CD14-positive monocyte (primary cell): Measurements from ENCODE around the gene PLD1. TPM values are rescaled to one million over a fixed set of nuclear protein-coding genes. Genes with fewer than 3 reads are reported as not detected.

Experiments
- DNase-seq, 3 donors: peaks; one replicate each; pipeline ENCODE4 v3.0.0-alpha.2; 2011 to 2022
- H2AFZ ChIP-seq: 2 replicates; pipeline ENCODE4 v1.6.0; 2012; ENCODE audit warnings: mild to moderate bottlenecking, low read depth, low read length, inconsistent platforms; ENCODE audit not compliant: insufficient read depth, poor library complexity, severe bottlenecking
- H3K27ac ChIP-seq, 2 donors: 1 replicate in 1 of 2; 2 replicates in 1 of 2; pipeline ENCODE4 v1.5.1; 2012 to 2013; ENCODE audit warnings: low read length in 2 of 2, control low read depth in 1 of 2, inconsistent platforms in 1 of 2, low read depth in 1 of 2, mild to moderate bottlenecking in 1 of 2
- H3K27me3 ChIP-seq, 2 donors: one replicate each; pipeline versions ENCODE4 v1.6.0 to v1.6.1; 2011 to 2013; ENCODE audit warnings: low read length in 2 of 2; ENCODE audit not compliant: control insufficient read depth in 2 of 2, insufficient read depth in 2 of 2
- H3K36me3 ChIP-seq, 2 donors: replicated peaks in 1 of 2; 1 replicate in 1 of 2; 2 replicates in 1 of 2; pipeline versions ENCODE4 v1.5.1 to v1.6.1; 2012 to 2013; ENCODE audit warnings: low read length in 2 of 2, control low read depth in 1 of 2, inconsistent platforms in 1 of 2, mild to moderate bottlenecking in 1 of 2; ENCODE audit not compliant: insufficient read depth in 2 of 2, control insufficient read depth in 1 of 2
- H3K4me1 ChIP-seq, 2 donors: 1 replicate in 1 of 2; 2 replicates in 1 of 2; pipeline versions ENCODE4 v1.5.1 to v1.6.1; 2012 to 2013; ENCODE audit warnings: low read length in 2 of 2, control low read depth in 1 of 2, inconsistent platforms in 1 of 2, mild to moderate bottlenecking in 1 of 2, moderate library complexity in 1 of 2; ENCODE audit not compliant: insufficient read depth in 2 of 2, control insufficient read depth in 1 of 2
- H3K4me2 ChIP-seq: replicated peaks from 2 replicates; pipeline ENCODE3; 2012; ENCODE audit warnings: low read length, moderate library complexity, mild to moderate bottlenecking; ENCODE audit not compliant: poor library complexity, severe bottlenecking; ENCODE audit errors: extremely low read depth
- H3K4me3 ChIP-seq, 3 experiments: fragments of 200-600 bp in 1 of 3; sonication (generic) in 1 of 3; replicated peaks in 1 of 3; 1 replicate in 2 of 3; 2 replicates in 1 of 3; pipeline ENCODE4 v1.5.1; 2011 to 2013; ENCODE audit warnings: low read length in 3 of 3, mild to moderate bottlenecking in 3 of 3, control low read depth in 2 of 3, low read depth in 2 of 3, inconsistent platforms in 1 of 3, moderate library complexity in 1 of 3
- H3K79me2 ChIP-seq: 2 replicates; pipeline ENCODE4 v1.6.0; 2012; ENCODE audit warnings: mild to moderate bottlenecking, control low read depth, inconsistent platforms, low read length, moderate library complexity; ENCODE audit not compliant: insufficient read depth
- H3K9ac ChIP-seq: 2 replicates; pipeline ENCODE4 v1.6.0; 2017; ENCODE audit warnings: low read length, mild to moderate bottlenecking; ENCODE audit not compliant: insufficient read depth, poor library complexity, severe bottlenecking
- H3K9me3 ChIP-seq, 2 donors: replicated peaks in 1 of 2; 1 replicate in 1 of 2; 2 replicates in 1 of 2; pipeline versions ENCODE4 v1.5.1 to v1.6.1; 2012 to 2013; ENCODE audit warnings: low read length in 2 of 2, control low read depth in 1 of 2; ENCODE audit not compliant: control insufficient read depth in 1 of 2, insufficient read depth in 1 of 2
- H4K20me1 ChIP-seq: 2 replicates; pipeline ENCODE4 v1.6.0; 2012; ENCODE audit warnings: mild to moderate bottlenecking, low read length, control low read depth, moderate library complexity; ENCODE audit not compliant: insufficient read depth
- H3K27ac Mint-ChIP-seq, 7 donors: one replicate each; pipeline ENCODE4 v1.8.0; 2020; ENCODE audit warnings: mild to moderate bottlenecking in 7 of 7, mixed read lengths in 7 of 7, moderate library complexity in 6 of 7, inconsistent platforms in 2 of 7
- H3K27me3 Mint-ChIP-seq, 3 donors: one replicate each; pipeline ENCODE4 v1.8.0; 2021 to 2022; ENCODE audit warnings: low read depth in 3 of 3, mild to moderate bottlenecking in 3 of 3, mixed read lengths in 3 of 3, moderate library complexity in 3 of 3, inconsistent platforms in 1 of 3
- H3K36me3 Mint-ChIP-seq, 2 donors: one replicate each; pipeline ENCODE4 v1.8.0; 2020; ENCODE audit warnings: mixed read lengths in 2 of 2, inconsistent platforms in 1 of 2, mild to moderate bottlenecking in 1 of 2
- H3K4me1 Mint-ChIP-seq: one replicate; pipeline ENCODE4 v1.8.0; 2020; ENCODE audit warnings: mild to moderate bottlenecking, mixed read lengths
- H3K4me3 Mint-ChIP-seq, 2 donors: one replicate each; pipeline ENCODE4 v1.8.0; 2020; ENCODE audit warnings: mild to moderate bottlenecking in 2 of 2, mixed read lengths in 2 of 2, moderate library complexity in 1 of 2
- H3K9me3 Mint-ChIP-seq, 7 donors: one replicate each; pipeline ENCODE4 v1.8.0; 2020 to 2022; ENCODE audit warnings: mixed read lengths in 7 of 7, mild to moderate bottlenecking in 6 of 7, moderate library complexity in 6 of 7, inconsistent platforms in 2 of 7
- WGBS: methylation state at CpG from one replicate; pipeline ENCODE4 v1.1.5; 2013; ENCODE audit warnings: missing lambda C conversion rate; ENCODE audit not compliant: insufficient coverage; 5-methylcytosine and 5-hydroxymethylcytosine counted together
- intact Hi-C, 2 donors: fragments of 100-400 bp; cut with micrococcal nuclease; formaldehyde crosslinking; loops; one replicate each; pipeline versions ENCODE4 v1.15.0 to v1.15.1; 2023
- polyA plus RNA-seq, 3 donors: library from polyadenylated mRNA; depleted of rRNA in 1 of 3; unstranded in 2 of 3; stranded (reverse) in 1 of 3; fragments of 300-500 nt in 2 of 3; fragments of >200 nt in 1 of 3; fragmentation: Illumina TruSeq in 2 of 3; gene quantifications; 1 replicate in 2 of 3; 2 replicates in 1 of 3; pipeline ENCODE4 v1.2.3, GENCODE V29; 2012 to 2021
- TF ChIP-seq, protein P1 (sequence below): fragments of 200-600 bp; IDR thresholded peaks from one replicate; pipeline ENCODE4 v1.8.0; 2022; ENCODE audit warnings: antibody characterized with exemption, mild to moderate bottlenecking

Gene PLD1
- polyA plus RNA-seq, 3 donors, result 5.1 to 7.9 (median 5.8) TPM

DNA sequence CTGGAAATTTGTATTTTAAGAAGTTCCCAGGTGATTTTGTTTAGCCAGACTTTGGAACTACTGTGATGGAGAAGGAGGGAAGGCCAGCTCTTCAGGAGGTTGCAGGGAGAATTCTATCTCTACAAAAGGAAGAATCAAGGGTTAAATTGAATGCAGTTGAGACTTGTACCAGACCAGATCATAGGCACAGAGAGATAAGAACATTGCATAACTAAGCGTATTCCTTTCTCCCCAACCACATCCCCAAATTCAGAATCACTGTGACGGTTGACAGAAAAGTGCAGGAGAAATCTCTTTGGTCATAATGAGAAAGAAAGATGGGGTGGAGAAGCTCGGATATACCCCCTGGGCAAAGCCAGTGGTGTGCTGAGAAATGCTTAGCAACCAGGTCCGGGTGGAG, 7.2 kb downstream of the PLD1 start:
- TF ChIP-seq, protein P1, sequence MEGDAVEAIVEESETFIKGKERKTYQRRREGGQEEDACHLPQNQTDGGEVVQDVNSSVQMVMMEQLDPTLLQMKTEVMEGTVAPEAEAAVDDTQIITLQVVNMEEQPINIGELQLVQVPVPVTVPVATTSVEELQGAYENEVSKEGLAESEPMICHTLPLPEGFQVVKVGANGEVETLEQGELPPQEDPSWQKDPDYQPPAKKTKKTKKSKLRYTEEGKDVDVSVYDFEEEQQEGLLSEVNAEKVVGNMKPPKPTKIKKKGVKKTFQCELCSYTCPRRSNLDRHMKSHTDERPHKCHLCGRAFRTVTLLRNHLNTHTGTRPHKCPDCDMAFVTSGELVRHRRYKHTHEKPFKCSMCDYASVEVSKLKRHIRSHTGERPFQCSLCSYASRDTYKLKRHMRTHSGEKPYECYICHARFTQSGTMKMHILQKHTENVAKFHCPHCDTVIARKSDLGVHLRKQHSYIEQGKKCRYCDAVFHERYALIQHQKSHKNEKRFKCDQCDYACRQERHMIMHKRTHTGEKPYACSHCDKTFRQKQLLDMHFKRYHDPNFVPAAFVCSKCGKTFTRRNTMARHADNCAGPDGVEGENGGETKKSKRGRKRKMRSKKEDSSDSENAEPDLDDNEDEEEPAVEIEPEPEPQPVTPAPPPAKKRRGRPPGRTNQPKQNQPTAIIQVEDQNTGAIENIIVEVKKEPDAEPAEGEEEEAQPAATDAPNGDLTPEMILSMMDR, result no peak
- no peaks in the 10 kb centered on the region for H4K20me1 ChIP-seq
- peaks cover 100% of the 10 kb centered on the region for H3K79me2 ChIP-seq
- WGBS, result 0% methylated on average over 1 of the region's 4 CpGs
- H3K9ac ChIP-seq, result no peak overlapping the region
- Mint-ChIP-seq H3K4me1 (peaks cover 66% of the 10 kb centered on the region), H3K36me3 (peaks cover 0 to 5% of the 10 kb centered on the region in 2 donors), H3K27me3 (no peaks in the 10 kb centered on the region), H3K27ac (peak overlapping the region in 3 of 7 donors; percentile 12 to 59 (median 56)), H3K4me3 (no peak overlapping the region), H3K9me3 (no peaks in the 10 kb centered on the region)
- no peak overlapping the region for H3K4me3 ChIP-seq
- no peak overlapping the region for H3K4me2 ChIP-seq
- no peaks in the 10 kb centered on the region for H3K9me3 ChIP-seq
- no peak overlapping the region for H3K27ac ChIP-seq
- H2AFZ ChIP-seq, result no peak overlapping the region
- peaks cover 47 to 50% of the 10 kb centered on the region in 2 donors for H3K4me1 ChIP-seq
- H3K27me3 ChIP-seq, result no peaks in the 10 kb centered on the region
- H3K36me3 ChIP-seq, result no peaks in the 10 kb centered on the region
- no peak for DNase-seq
- intact Hi-C loops, result no loop called here

DNA sequence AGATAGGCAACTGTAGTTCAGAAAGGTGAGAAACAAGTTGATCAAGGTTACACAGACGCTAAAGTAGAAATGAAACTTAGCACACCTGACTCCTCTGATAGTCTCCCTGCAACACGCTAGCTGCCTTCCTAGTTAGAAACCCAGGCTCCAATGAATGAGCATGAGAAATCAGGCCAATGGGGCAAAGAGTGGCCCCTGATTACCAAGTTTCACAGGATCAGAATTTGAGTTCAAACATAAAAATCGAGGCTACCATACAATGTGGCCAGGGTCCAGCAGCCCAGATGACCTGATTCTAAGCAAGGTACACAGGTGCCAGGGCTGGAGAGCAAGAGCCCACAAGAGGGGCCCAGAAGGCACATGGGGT, 7.7 kb downstream of the PLD1 start:
- H3K4me3 Mint-ChIP-seq, result no peak overlapping the region
- TF ChIP-seq, protein P1, result no peak
- no peaks in the 10 kb centered on the region for H3K9me3 ChIP-seq
- H3K79me2 ChIP-seq, result peaks cover 100% of the 10 kb centered on the region
- H3K27ac ChIP-seq, result no peak overlapping the region
- peaks cover 0 to 7% of the 10 kb centered on the region in 2 donors for H3K36me3 Mint-ChIP-seq
- no peak overlapping the region for H3K4me3 ChIP-seq
- no peaks in the 10 kb centered on the region for H4K20me1 ChIP-seq
- no peaks in the 10 kb centered on the region for H3K27me3 ChIP-seq
- peak overlapping the region in 1 of 7 donors; percentile 36 for H3K27ac Mint-ChIP-seq
- 82% methylated on average over 2 of the region's 3 CpGs for WGBS
- no peak overlapping the region for H3K4me2 ChIP-seq
- H3K36me3 ChIP-seq, result no peaks in the 10 kb centered on the region
- no peak for DNase-seq
- peaks cover 65% of the 10 kb centered on the region for H3K4me1 Mint-ChIP-seq
- no peak overlapping the region for H3K9ac ChIP-seq
- no peaks in the 10 kb centered on the region for H3K9me3 Mint-ChIP-seq
- intact Hi-C loops, result no loop called here
- peaks cover 47 to 50% of the 10 kb centered on the region in 2 donors for H3K4me1 ChIP-seq
- H2AFZ ChIP-seq, result no peak overlapping the region
- no peaks in the 10 kb centered on the region for H3K27me3 Mint-ChIP-seq
